Measurements from ENCODE around the gene MED13L.
"Not testable (repeated sequence)": the region's sequence is repeated elsewhere in the genome, so short reads cannot be mapped to it uniquely, and the experiment has no call there.

MED13L gene

GRCh38 chr12:116039081-116039480 lies 238.4 kb downstream of the MED13L start:
- Histone ChIP-seq H3K9me3 (replicated peaks; ENCODE audit: low read length) (no peaks in the 10 kb centered on the region), H3K4me3 (ENCODE audit: low read length) (no peak overlapping the region), H3K27me3 (ENCODE audit: control insufficient read depth, insufficient read depth, low read length) (no peaks in the 10 kb centered on the region), H3K4me1 (ENCODE audit: control insufficient read depth, insufficient read depth, low read length) (peaks cover 16% of the 10 kb centered on the region), H3K4me2 (ENCODE audit: low read length) (no peak overlapping the region), H3K36me3 (ENCODE audit: insufficient read depth, low read length) (no peaks in the 10 kb centered on the region), H3K9ac (ENCODE audit: low read depth, low read length) (no peak overlapping the region)

- Histone ChIP-seq H3K36me3 (ENCODE audit: insufficient read depth, low read length) (no peaks in the 10 kb centered on the region), H3K4me2 (ENCODE audit: low read length) (no peak overlapping the region), H3K9me3 (replicated peaks; ENCODE audit: low read length) (no peaks in the 10 kb centered on the region), H3K4me1 (ENCODE audit: control insufficient read depth, insufficient read depth, low read length) (peaks cover 15% of the 10 kb centered on the region), H3K27me3 (ENCODE audit: control insufficient read depth, insufficient read depth, low read length) (no peaks in the 10 kb centered on the region), H3K9ac (ENCODE audit: low read depth, low read length) (no peak overlapping the region), H3K4me3 (ENCODE audit: low read length) (no peak overlapping the region)
Measured at GRCh38 chr12:116037941-116038837, 239.3 kb downstream of the MED13L start.

- H3K4me2 ChIP-seq (ENCODE audit: low read length), result no peak overlapping the region
- peaks cover 13% of the 10 kb centered on the region for H3K4me1 ChIP-seq (ENCODE audit: control insufficient read depth, insufficient read depth, low read length)
- no peaks in the 10 kb centered on the region for H3K36me3 ChIP-seq (ENCODE audit: insufficient read depth, low read length)
- no peak overlapping the region for H3K9ac ChIP-seq (ENCODE audit: low read depth, low read length)
- no peaks in the 10 kb centered on the region for H3K9me3 ChIP-seq (replicated peaks; ENCODE audit: low read length)
- H3K4me3 ChIP-seq (ENCODE audit: low read length), result no peak overlapping the region
- H3K27me3 ChIP-seq (ENCODE audit: control insufficient read depth, insufficient read depth, low read length), result no peaks in the 10 kb centered on the region
Measured at GRCh38 chr12:116033765-116034164, 243.7 kb downstream of the MED13L start.

- not testable (repeated sequence) for H3K4me2 ChIP-seq (ENCODE audit: low read length); H3K4me1 ChIP-seq (ENCODE audit: control insufficient read depth, insufficient read depth, low read length); H3K9me3 ChIP-seq (replicated peaks; ENCODE audit: low read length); H3K9ac ChIP-seq (ENCODE audit: low read depth, low read length); H3K36me3 ChIP-seq (ENCODE audit: insufficient read depth, low read length); H3K27me3 ChIP-seq (ENCODE audit: control insufficient read depth, insufficient read depth, low read length); H3K4me3 ChIP-seq (ENCODE audit: low read length)
Measured at GRCh38 chr12:116031624-116032023, 245.9 kb downstream of the MED13L start.

- Histone ChIP-seq H3K36me3 (ENCODE audit: insufficient read depth, low read length) (no peaks in the 10 kb centered on the region), H3K4me2 (ENCODE audit: low read length) (no peak overlapping the region), H3K4me1 (ENCODE audit: control insufficient read depth, insufficient read depth, low read length) (no peaks in the 10 kb centered on the region), H3K9ac (ENCODE audit: low read depth, low read length) (no peak overlapping the region), H3K4me3 (ENCODE audit: low read length) (no peak overlapping the region), H3K9me3 (replicated peaks; ENCODE audit: low read length) (no peaks in the 10 kb centered on the region), H3K27me3 (ENCODE audit: control insufficient read depth, insufficient read depth, low read length) (no peaks in the 10 kb centered on the region)
Measured at GRCh38 chr12:116028619-116029018, 248.9 kb downstream of the MED13L start.

- Histone ChIP-seq H3K4me3 (ENCODE audit: low read length) (no peak overlapping the region), H3K36me3 (ENCODE audit: insufficient read depth, low read length) (no peaks in the 10 kb centered on the region), H3K9me3 (replicated peaks; ENCODE audit: low read length) (no peaks in the 10 kb centered on the region), H3K4me1 (ENCODE audit: control insufficient read depth, insufficient read depth, low read length) (no peaks in the 10 kb centered on the region), H3K9ac (ENCODE audit: low read depth, low read length) (no peak overlapping the region), H3K27me3 (ENCODE audit: control insufficient read depth, insufficient read depth, low read length) (no peaks in the 10 kb centered on the region), H3K4me2 (ENCODE audit: low read length) (no peak overlapping the region)
Measured at GRCh38 chr12:116027551-116027821, 250.0 kb downstream of the MED13L start.

GRCh38 chr12:116026768-116027550 lies 250.5 kb downstream of the MED13L start:
- Histone ChIP-seq H3K4me3 (ENCODE audit: low read length) (no peak overlapping the region), H3K9ac (ENCODE audit: low read depth, low read length) (no peak overlapping the region), H3K4me2 (ENCODE audit: low read length) (no peak overlapping the region), H3K9me3 (replicated peaks; ENCODE audit: low read length) (no peaks in the 10 kb centered on the region), H3K27me3 (ENCODE audit: control insufficient read depth, insufficient read depth, low read length) (no peaks in the 10 kb centered on the region), H3K36me3 (ENCODE audit: insufficient read depth, low read length) (no peaks in the 10 kb centered on the region), H3K4me1 (ENCODE audit: control insufficient read depth, insufficient read depth, low read length) (no peaks in the 10 kb centered on the region)

GRCh38 chr12:116026346-116026745 lies 251.1 kb downstream of the MED13L start:
- no peaks in the 10 kb centered on the region for H3K4me1 ChIP-seq (ENCODE audit: control insufficient read depth, insufficient read depth, low read length)
- no peaks in the 10 kb centered on the region for H3K27me3 ChIP-seq (ENCODE audit: control insufficient read depth, insufficient read depth, low read length)
- no peaks in the 10 kb centered on the region for H3K36me3 ChIP-seq (ENCODE audit: insufficient read depth, low read length)
- no peaks in the 10 kb centered on the region for H3K9me3 ChIP-seq (replicated peaks; ENCODE audit: low read length)
- no peak overlapping the region for H3K4me2 ChIP-seq (ENCODE audit: low read length)
- H3K9ac ChIP-seq (ENCODE audit: low read depth, low read length), result no peak overlapping the region
- H3K4me3 ChIP-seq (ENCODE audit: low read length), result no peak overlapping the region

GRCh38 chr12:116024769-116025168 lies 252.7 kb downstream of the MED13L start:
- no peaks in the 10 kb centered on the region for H3K27me3 ChIP-seq (ENCODE audit: control insufficient read depth, insufficient read depth, low read length)
- H3K9ac ChIP-seq (ENCODE audit: low read depth, low read length), result no peak overlapping the region
- no peak overlapping the region for H3K4me3 ChIP-seq (ENCODE audit: low read length)
- no peaks in the 10 kb centered on the region for H3K9me3 ChIP-seq (replicated peaks; ENCODE audit: low read length)
- no peaks in the 10 kb centered on the region for H3K4me1 ChIP-seq (ENCODE audit: control insufficient read depth, insufficient read depth, low read length)
- H3K4me2 ChIP-seq (ENCODE audit: low read length), result no peak overlapping the region
- peaks cover under 1% of the 10 kb centered on the region for H3K36me3 ChIP-seq (ENCODE audit: insufficient read depth, low read length)

- Histone ChIP-seq H3K9ac (ENCODE audit: low read depth, low read length) (no peak overlapping the region), H3K36me3 (ENCODE audit: insufficient read depth, low read length) (peaks cover 29% of the 10 kb centered on the region), H3K27me3 (ENCODE audit: control insufficient read depth, insufficient read depth, low read length) (no peaks in the 10 kb centered on the region), H3K4me1 (ENCODE audit: control insufficient read depth, insufficient read depth, low read length) (peaks cover 3% of the 10 kb centered on the region), H3K4me3 (ENCODE audit: low read length) (no peak overlapping the region), H3K9me3 (replicated peaks; ENCODE audit: low read length) (no peaks in the 10 kb centered on the region), H3K4me2 (ENCODE audit: low read length) (no peak overlapping the region)
Measured at GRCh38 chr12:116019415-116019814, 258.1 kb downstream of the MED13L start.

- no peak overlapping the region for H3K4me2 ChIP-seq (ENCODE audit: low read length)
- no peak overlapping the region for H3K9ac ChIP-seq (ENCODE audit: low read depth, low read length)
- H3K4me1 ChIP-seq (ENCODE audit: control insufficient read depth, insufficient read depth, low read length), result peaks cover 3% of the 10 kb centered on the region
- H3K36me3 ChIP-seq (ENCODE audit: insufficient read depth, low read length), result peaks cover 34% of the 10 kb centered on the region
- H3K27me3 ChIP-seq (ENCODE audit: control insufficient read depth, insufficient read depth, low read length), result no peaks in the 10 kb centered on the region
- H3K9me3 ChIP-seq (replicated peaks; ENCODE audit: low read length), result no peaks in the 10 kb centered on the region
- no peak overlapping the region for H3K4me3 ChIP-seq (ENCODE audit: low read length)
Measured at GRCh38 chr12:116018282-116018681, 259.2 kb downstream of the MED13L start.

- H3K27me3 ChIP-seq (ENCODE audit: control insufficient read depth, insufficient read depth, low read length), result no peaks in the 10 kb centered on the region
- H3K9me3 ChIP-seq (replicated peaks; ENCODE audit: low read length), result no peaks in the 10 kb centered on the region
- H3K9ac ChIP-seq (ENCODE audit: low read depth, low read length), result no peak overlapping the region
- peaks cover 44% of the 10 kb centered on the region for H3K36me3 ChIP-seq (ENCODE audit: insufficient read depth, low read length)
- no peak overlapping the region for H3K4me2 ChIP-seq (ENCODE audit: low read length)
- H3K4me3 ChIP-seq (ENCODE audit: low read length), result no peak overlapping the region
- peaks cover 3% of the 10 kb centered on the region for H3K4me1 ChIP-seq (ENCODE audit: control insufficient read depth, insufficient read depth, low read length)
Measured at GRCh38 chr12:116015525-116015924, 262.0 kb downstream of the MED13L start.
